Prostate gland (tissue), 2 donors: ENCODE data around the gene NUDT1. TPM values are rescaled to one million over a fixed set of nuclear protein-coding genes. Genes with fewer than 3 reads are reported as not detected.

Experiments
- DNase-seq: peaks from one replicate; pipeline ENCODE4 v3.0.0-alpha.2; 2019; ENCODE audit warnings: low spot score
- H3K27ac ChIP-seq, 2 donors: fragments of 200-600 bp; sonication (generic); 2 replicates each; pipeline ENCODE4 v1.5.1; 2017 to 2019
- H3K27me3 ChIP-seq: fragments of 200-600 bp; sonication (generic); replicated peaks from 2 replicates; pipeline ENCODE4 v1.5.1; 2019; ENCODE audit not compliant: insufficient read depth
- H3K36me3 ChIP-seq, 2 donors: fragments of 200-600 bp; sonication (generic); 1 replicate in 1 of 2; 2 replicates in 1 of 2; pipeline versions ENCODE4 v1.5.1 to v1.8.1; 2017 to 2019
- H3K4me1 ChIP-seq: fragments of 200-600 bp; sonication (generic); replicated peaks from 2 replicates; pipeline ENCODE4 v1.5.1; 2019
- H3K4me3 ChIP-seq, 2 donors: fragments of 200-600 bp; sonication (generic); 2 replicates each; pipeline ENCODE4 v1.5.1; 2017 to 2019
- H3K9me3 ChIP-seq: fragments of 200-600 bp; sonication (generic); 2 replicates; pipeline ENCODE4 v1.5.1; 2017
- POLR2A ChIP-seq: fragments of 450-650 bp; IDR thresholded peaks from one replicate; pipeline ENCODE4 v1.6.1; 2016; ENCODE audit warnings: antibody characterized with exemption, mild to moderate bottlenecking
- POLR2AphosphoS5 ChIP-seq: sonication (generic); formaldehyde crosslinking; IDR thresholded peaks from one replicate; pipeline ENCODE4 v1.6.1; 2017; ENCODE audit warnings: antibody characterized with exemption
- WGBS: methylation state at CpG from one replicate; pipeline ENCODE4 v1.1.5; 2018; 5-methylcytosine and 5-hydroxymethylcytosine counted together
- intact Hi-C: fragments of 100-400 bp; cut with DNase I; formaldehyde crosslinking; loops from one replicate; pipeline ENCODE4 v1.14.2; 2022
- total RNA-seq, 2 donors: library from RNA; depleted of rRNA; stranded (reverse); fragments of >200 nt; gene quantifications; one replicate each; pipeline ENCODE4 v1.1.0, GENCODE V29; 2016
- TF ChIP-seq, protein P1 (sequence below), 4 experiments: fragments of 200-600 bp in 2 of 4; fragments of 450-650 bp in 2 of 4; sonication (generic) in 2 of 4; IDR thresholded peaks; 1 replicate in 3 of 4; 2 replicates in 1 of 4; pipeline ENCODE4 v1.5.1; 2016 to 2019; ENCODE audit warnings: antibody characterized with exemption in 4 of 4, mild to moderate bottlenecking in 2 of 4, moderate library complexity in 2 of 4

NUDT1 gene
- total RNA-seq, 2 donors from 2014 or later = 18.1 to 35.3 TPM

DNA sequence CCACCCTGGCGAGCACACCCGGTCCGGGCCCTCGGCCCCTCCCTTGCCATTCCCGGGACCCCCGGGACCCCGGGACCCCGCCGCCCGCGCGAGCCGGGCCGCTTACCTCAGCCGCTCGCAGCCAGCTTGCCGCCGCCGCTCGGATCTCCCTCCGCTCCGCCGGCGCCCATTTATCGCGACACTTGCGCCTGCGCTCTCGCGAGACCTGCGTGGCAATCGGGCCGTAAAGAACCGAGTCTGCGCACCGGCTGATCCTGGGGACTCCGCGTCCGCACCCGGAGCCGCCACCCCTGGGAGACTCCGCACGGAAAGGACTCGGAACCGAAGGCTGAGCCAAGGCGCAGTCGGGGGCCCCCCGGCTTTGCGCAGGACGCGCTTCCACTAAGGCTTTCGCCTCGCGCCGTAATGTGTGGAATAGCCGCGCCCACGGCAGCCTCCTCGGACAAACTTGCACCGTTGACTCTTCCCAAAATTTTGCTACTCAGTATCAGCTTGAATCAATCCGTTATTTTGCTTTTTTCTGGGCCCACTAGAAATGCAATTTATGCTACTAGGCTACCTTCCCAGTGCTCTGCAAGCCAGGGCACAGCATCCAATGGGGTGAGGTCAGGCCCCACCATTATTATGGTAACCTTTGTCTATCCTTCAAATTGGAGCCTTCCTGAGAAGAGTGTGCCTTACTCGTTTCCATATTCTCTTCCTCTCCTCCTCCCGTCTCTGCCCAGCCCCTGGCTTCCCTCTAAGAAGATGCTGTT lies 9.1 kb upstream of the NUDT1 start, which contains the start of gene MAD1L1:
Gene MAD1L1, minus strand, starts transcription at position 180 of the 755 bp plus-strand sequence. CDS start 2,812 bp downstream, outside the sequence.
- peak; percentile 85 for DNase-seq
- H3K27ac ChIP-seq = peak within 1 kb of the TSS; percentile 51 to 55
- under 1% methylated on average over 63 of the region's 63 CpGs for WGBS
- no peaks in the 10 kb centered on the region for H3K9me3 ChIP-seq
- H3K27me3 ChIP-seq = no peaks in the 10 kb centered on the region
- peak within 1 kb of the TSS; percentile 76 to 94 for H3K4me3 ChIP-seq
- H3K4me1 ChIP-seq = no peaks in the 10 kb centered on the region
- intact Hi-C loops = no loop called here
- peaks cover 0 to 1% of the 10 kb centered on the region in 2 donors for H3K36me3 ChIP-seq
- TF ChIP-seq POLR2AphosphoS5 (peak; percentile 82), POLR2A (peak; percentile 47)
- TF ChIP-seq, protein P1, sequence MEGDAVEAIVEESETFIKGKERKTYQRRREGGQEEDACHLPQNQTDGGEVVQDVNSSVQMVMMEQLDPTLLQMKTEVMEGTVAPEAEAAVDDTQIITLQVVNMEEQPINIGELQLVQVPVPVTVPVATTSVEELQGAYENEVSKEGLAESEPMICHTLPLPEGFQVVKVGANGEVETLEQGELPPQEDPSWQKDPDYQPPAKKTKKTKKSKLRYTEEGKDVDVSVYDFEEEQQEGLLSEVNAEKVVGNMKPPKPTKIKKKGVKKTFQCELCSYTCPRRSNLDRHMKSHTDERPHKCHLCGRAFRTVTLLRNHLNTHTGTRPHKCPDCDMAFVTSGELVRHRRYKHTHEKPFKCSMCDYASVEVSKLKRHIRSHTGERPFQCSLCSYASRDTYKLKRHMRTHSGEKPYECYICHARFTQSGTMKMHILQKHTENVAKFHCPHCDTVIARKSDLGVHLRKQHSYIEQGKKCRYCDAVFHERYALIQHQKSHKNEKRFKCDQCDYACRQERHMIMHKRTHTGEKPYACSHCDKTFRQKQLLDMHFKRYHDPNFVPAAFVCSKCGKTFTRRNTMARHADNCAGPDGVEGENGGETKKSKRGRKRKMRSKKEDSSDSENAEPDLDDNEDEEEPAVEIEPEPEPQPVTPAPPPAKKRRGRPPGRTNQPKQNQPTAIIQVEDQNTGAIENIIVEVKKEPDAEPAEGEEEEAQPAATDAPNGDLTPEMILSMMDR (IDR thresholded peaks at IDR 0.05) = peak in 1 of 4 experiments; percentile 7

DNA sequence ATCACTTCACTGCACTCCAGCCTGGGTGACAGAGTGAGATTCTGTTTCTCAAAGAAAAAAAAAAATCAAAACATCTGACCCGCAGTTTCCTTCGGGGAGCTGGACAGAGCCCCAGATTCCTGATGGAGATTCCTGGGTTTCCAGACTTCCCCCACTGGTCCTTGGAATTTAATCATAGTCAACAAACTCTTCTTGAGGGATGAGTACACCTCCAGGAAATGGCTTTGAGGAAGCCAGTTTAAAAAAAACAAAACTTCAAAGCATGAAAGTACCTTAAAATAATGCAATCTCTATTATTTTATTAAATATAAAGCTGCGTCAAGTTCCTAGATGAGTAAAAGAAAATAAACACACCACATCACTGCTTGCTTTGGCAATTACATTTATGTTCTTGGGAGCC lies 8.1 kb upstream of the NUDT1 start:
- WGBS = 73% methylated on average over 3 of the region's 3 CpGs
- TF ChIP-seq POLR2A (no peak), POLR2AphosphoS5 (no peak)
- TF ChIP-seq, protein P1 (IDR thresholded peaks at IDR 0.05) = no peak
- Histone ChIP-seq H3K4me1 (no peaks in the 10 kb centered on the region), H3K36me3 (peaks cover 0 to 3% of the 10 kb centered on the region in 2 donors), H3K4me3 (no peak overlapping the region), H3K27ac (no peak overlapping the region), H3K27me3 (no peaks in the 10 kb centered on the region), H3K9me3 (no peaks in the 10 kb centered on the region)
- DNase-seq = no peak
- intact Hi-C loops = no loop called here

DNA sequence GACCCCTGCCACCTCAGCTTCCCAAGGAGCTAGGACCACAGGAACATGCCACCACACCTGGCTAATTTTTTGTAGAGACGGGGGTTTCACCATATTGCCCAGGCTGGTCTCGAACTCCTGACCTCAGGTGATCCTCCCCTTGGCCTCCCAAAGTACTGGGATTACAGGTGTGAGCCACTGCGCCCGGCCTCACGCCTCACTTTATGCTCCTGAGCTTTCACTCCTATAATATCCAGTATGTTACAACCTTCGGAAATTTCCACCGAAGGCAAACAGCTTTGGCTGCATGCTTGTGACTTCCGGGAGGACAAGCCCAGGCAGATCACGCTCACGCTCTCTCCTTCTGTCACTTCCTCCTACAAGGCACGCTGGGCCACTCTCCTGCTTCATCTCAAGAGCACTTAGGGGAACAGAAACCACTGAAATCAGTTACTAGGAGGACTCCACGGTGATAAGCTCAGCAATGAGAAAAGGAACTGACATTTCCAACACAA lies 4.9 kb upstream of the NUDT1 start:
- peaks cover 7% of the 10 kb centered on the region for H3K4me1 ChIP-seq
- no peaks in the 10 kb centered on the region for H3K27me3 ChIP-seq
- peak; percentile 59 for DNase-seq
- H3K4me3 ChIP-seq = no peak overlapping the region
- H3K36me3 ChIP-seq = peaks cover 0 to 3% of the 10 kb centered on the region in 2 donors
- 64% methylated on average over 12 of the region's 12 CpGs for WGBS
- intact Hi-C loops = no loop called here
- no peaks in the 10 kb centered on the region for H3K9me3 ChIP-seq
- H3K27ac ChIP-seq = peak overlapping the region; percentile 25 to 40
- TF ChIP-seq POLR2AphosphoS5 (peak; percentile 68), POLR2A (peak; percentile 21)
- TF ChIP-seq, protein P1 (IDR thresholded peaks at IDR 0.05) = no peak

DNA sequence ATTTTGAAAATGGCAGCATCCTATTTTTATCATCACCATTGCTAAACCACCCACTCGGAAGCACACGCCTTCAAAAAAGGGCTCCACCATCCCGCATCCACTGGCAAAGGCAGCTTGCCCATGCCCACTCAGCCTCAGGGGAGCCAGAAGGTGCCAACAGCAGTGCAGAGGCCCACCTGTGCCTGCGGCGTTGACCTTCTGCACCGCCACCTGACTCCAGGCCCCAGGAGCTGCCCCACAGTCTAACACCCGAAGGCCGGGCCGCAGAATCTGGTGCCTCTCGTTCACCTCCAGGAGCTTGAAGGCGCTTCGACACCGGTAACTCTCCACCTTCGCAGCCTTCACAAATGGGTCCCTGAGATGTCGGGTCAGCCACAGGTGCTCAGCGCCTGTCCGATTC lies 2.8 kb upstream of the NUDT1 start:
- peaks cover 0 to 3% of the 10 kb centered on the region in 2 donors for H3K36me3 ChIP-seq
- no peak overlapping the region for H3K4me3 ChIP-seq
- whole genome bisulfite sequencing = 96% methylated on average over 17 of the region's 17 CpGs
- DNase-seq = no peak
- no peaks in the 10 kb centered on the region for H3K9me3 ChIP-seq
- H3K27me3 ChIP-seq = no peaks in the 10 kb centered on the region
- H3K27ac ChIP-seq = no peak overlapping the region
- intact Hi-C loops = no loop called here
- TF ChIP-seq POLR2AphosphoS5 = no peak
- no peak for TF ChIP-seq POLR2A
- TF ChIP-seq, protein P1 (IDR thresholded peaks at IDR 0.05) = no peak
- H3K4me1 ChIP-seq = peaks cover 7% of the 10 kb centered on the region
